NCI-H524 (cell line): Measurements from ENCODE around the gene ASAP2.

Source experiments
- DNase-seq, 2 experiments: peaks; one replicate each; lab custom pipeline; 2025; lab: John Stamatoyannopoulos, UW

ASAP2 gene

GRCh38 chr2:9184361-9184760 lies 22.3 kb upstream of the ASAP2 start:
- no peak for DNase-seq

GRCh38 chr2:9187620-9188214 lies 18.9 kb upstream of the ASAP2 start:
- DNase-seq: no peak

- DNase-seq: no peak
Measured at GRCh38 chr2:9188823-9189222, 17.8 kb upstream of the ASAP2 start.

GRCh38 chr2:9189901-9190300 lies 16.7 kb upstream of the ASAP2 start:
- DNase-seq: no peak

- DNase-seq: no peak
Measured at GRCh38 chr2:9191041-9191481, 15.6 kb upstream of the ASAP2 start.

GRCh38 chr2:9192712-9193111 lies 13.9 kb upstream of the ASAP2 start:
- DNase-seq: no peak

GRCh38 chr2:9194352-9194751 lies 12.3 kb upstream of the ASAP2 start:
- no peak for DNase-seq

GRCh38 chr2:9196637-9197036 lies 10.0 kb upstream of the ASAP2 start:
- DNase-seq: no peak

- DNase-seq: no peak
Measured at GRCh38 chr2:9197916-9198315, 8.7 kb upstream of the ASAP2 start.

- no peak for DNase-seq
Measured at GRCh38 chr2:9199716-9200632, 6.6 kb upstream of the ASAP2 start.

GRCh38 chr2:9200633-9201015 lies 6.0 kb upstream of the ASAP2 start:
- no peak for DNase-seq

GRCh38 chr2:9201185-9201891 lies 5.3 kb upstream of the ASAP2 start:
- no peak for DNase-seq

- no peak for DNase-seq
Measured at GRCh38 chr2:9203006-9203405, 3.6 kb upstream of the ASAP2 start.

GRCh38 chr2:9203876-9204275 lies 2.7 kb upstream of the ASAP2 start:
- no peak for DNase-seq

- DNase-seq: no peak
Measured at GRCh38 chr2:9204939-9205338, 1.7 kb upstream of the ASAP2 start.

GRCh38 chr2:9205486-9205885 lies 1.1 kb upstream of the ASAP2 start:
- no peak for DNase-seq

GRCh38 chr2:9206991-9207640 lies 504 bp downstream of the ASAP2 start:
- DNase-seq: peak; percentile 2 to 39

GRCh38 chr2:9207641-9208311 lies 1.2 kb downstream of the ASAP2 start:
- peak; percentile 21 to 68 for DNase-seq

GRCh38 chr2:9208875-9209274 lies 2.3 kb downstream of the ASAP2 start:
- DNase-seq: no peak

GRCh38 chr2:9210030-9210429 lies 3.4 kb downstream of the ASAP2 start:
- no peak for DNase-seq

- no peak for DNase-seq
Measured at GRCh38 chr2:9211496-9211895, 4.9 kb downstream of the ASAP2 start.
